Measurements from ENCODE around the gene TPST1.
"Not testable (repeated sequence)": the region's sequence is repeated elsewhere in the genome, so short reads cannot be mapped to it uniquely, and the experiment has no call there.

TPST1 gene

GRCh38 chr7:66348531-66348930 is 143.4 kb downstream of the TPST1 start:
- no peak for DNase-seq

DNA sequence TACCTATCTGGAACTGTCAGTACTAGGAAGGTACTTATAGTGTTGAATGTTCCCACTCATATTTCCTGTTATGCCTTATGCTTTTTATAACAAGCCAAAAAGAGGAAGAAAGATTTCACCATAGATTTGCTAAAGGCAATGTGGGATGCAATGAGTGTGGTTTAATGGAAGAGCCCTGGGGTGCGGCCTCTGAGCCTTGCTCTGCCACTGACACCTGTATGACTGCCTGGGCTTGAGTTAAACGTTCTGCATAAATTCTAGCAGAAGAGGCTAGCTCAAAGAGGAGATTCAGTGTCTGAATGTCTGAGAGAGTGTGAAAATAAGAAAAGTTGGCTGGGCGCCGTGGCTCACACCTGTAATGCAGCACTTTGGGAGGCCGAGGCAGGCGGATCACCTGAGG is 143.8 kb downstream of the TPST1 start:
- no peak for DNase-seq

GRCh38 chr7:66352071-66352470 is 146.9 kb downstream of the TPST1 start:
- no peak for DNase-seq

DNA sequence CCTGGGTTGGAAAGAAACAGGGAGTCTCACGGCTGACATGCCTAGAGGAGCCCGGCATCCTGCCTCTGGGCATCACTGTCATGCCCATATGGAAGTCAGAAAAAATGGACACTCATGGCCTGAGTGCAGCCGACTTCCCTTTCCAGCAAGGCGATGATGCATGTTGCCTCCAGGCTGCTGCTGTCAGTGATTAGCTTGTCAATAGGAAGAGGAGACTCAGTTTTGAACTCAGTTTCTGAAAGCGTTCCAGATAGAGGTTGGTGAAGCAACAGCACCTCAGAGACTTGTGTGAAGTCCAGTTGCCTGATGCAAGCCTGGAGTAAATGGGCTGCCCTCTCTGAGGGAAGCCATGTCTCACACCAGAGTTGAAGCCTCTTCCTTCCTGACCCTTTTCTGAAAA is 148.4 kb downstream of the TPST1 start:
- DNase-seq, result no peak

GRCh38 chr7:66355756-66356155 is 150.6 kb downstream of the TPST1 start:
- no peak for DNase-seq

GRCh38 chr7:66356277-66356721 is 151.2 kb downstream of the TPST1 start:
- DNase-seq, result no peak

DNA sequence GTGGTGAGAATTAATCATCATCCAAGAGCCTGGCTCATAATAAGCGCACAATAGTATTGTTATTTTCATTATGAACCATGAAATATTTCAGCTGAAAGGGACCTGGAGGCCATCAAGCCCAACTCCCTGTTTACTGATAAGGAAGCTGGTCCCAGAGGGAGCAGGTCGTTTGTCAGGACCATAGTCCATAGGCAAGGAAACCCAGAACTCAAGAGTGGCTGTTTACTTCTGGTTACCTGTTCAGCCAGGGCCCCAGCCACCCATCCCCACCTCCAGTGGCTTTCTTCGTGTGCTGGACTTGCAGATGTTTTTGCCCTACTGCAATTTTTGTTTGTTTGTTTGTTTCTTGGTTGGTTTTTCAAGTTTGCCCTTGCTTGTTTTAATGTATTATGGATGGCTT is 152.0 kb downstream of the TPST1 start:
- no peak for DNase-seq

DNA sequence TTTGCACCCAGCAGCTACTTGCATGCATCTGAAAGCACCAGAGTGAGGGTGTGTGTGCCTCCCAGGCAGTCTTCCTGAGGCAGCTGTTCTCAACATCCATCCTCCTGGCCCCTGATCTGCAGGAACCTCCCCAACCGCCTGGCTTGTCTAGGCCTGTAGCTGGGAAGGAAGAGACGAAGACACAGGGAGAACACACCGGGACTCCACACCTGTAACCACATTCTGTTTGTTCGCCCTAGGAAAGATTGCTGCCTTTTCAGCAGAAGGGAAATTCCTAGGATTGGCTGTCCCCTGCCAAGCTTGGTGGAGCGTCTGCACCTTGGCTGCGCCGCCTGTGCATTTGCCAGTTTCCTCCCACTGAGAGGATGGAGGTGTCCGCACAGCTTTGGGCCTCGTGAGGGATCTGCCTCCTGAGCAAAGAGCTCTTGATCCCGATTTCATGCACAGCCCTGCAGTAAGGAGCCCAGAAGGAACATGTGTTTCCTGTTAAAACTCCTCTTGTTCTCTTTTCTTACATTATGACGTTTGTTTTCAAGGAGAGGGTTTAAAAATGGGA is 154.6 kb downstream of the TPST1 start:
- no peak for DNase-seq

DNA sequence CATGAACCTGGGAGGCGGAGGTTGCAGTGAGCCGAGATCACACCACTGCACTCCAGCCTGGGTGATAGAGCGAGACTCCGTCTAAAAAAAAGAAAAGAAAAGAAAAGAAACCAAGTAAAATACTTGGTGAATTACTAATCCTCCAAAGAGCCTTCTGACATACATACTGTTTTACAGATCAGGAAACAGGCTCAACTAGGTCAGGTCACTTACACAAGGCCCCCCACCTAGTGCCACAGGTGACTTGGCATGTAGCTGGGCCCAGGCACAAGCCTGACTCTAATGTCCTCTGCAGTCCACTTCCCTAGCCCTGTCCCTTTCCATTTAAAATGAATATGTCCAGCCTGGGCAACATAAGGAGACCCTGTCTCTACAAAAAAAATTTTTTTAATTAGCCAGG is 157.0 kb downstream of the TPST1 start:
- no peak for DNase-seq

DNA sequence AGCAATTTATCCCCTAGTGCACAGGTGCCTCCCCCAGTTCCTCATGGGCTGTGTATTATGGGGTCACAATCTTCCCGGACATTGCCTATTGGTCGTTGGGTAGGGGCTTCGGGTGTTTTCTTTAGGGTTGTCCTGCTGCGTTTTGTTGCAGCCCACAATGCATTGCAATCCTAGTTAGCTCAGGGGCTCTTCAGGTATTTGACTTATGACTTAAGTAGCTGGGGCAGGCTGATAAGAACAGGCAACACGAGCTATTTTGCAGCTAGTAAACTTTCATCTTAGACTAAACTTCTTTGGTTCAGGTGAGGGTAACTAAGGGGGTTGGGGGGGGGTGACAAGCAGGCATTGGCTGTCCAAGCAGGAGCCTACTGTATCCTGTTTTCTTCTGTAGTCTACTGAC is 158.5 kb downstream of the TPST1 start:
- DNase-seq, result no peak

DNA sequence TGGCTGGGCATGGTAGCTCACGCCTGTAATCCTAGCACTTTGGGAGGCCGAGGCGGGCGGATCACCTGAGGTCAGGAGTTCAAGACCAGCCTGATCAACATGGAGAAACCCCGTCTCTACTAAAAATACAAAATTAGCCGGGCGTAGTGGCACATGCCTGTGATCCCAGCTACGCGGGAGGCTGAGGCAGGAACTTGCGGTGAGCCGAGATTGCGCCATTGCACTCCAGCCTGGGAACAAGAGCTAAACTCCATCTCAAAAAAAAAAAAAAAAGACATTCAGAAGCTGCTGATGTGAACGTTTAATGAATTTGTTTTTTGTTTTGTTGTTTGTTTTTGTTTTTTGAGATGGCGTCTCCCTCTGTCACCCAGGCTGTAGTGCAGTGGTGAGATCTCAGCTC is 159.9 kb downstream of the TPST1 start:
- DNase-seq, result not testable (repeated sequence)

- DNase-seq, result no peak
These were observed 166.1 kb downstream of the TPST1 start for GRCh38 chr7:66371096-66371824.

DNA sequence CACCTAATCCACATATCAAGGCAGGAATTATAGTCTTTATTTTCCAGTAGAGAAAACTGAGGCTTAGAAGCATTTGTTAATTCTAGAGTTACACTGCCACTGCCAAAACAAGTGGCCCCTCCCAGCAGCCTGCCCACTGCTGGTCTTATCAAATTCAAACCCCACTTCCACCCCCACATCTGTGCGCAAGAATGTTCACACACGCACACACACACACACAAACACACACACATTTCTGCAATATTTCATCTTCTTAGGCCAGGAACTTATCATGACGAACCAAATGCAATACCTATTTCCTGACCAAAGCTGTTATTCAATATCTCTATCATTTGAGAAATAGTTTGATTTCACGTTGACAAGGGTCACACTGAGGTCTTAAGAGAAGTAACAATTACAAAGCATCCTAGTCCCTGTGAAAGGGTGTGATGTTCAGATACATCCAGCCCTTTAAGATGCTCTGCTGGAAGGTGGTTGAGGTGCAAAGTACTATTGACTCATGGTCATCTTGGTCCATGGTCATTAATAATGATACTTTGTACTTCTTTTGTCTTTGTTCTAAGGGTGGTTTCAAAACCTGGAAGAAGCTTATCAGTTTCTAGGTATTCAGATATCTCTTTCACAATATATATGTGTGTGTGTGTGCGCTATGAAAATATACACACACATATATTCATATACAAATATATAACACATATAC is 169.2 kb downstream of the TPST1 start:
- DNase-seq, result not testable (repeated sequence)

- no peak for DNase-seq
These were observed 171.3 kb downstream of the TPST1 start for GRCh38 chr7:66376264-66376945.

DNA sequence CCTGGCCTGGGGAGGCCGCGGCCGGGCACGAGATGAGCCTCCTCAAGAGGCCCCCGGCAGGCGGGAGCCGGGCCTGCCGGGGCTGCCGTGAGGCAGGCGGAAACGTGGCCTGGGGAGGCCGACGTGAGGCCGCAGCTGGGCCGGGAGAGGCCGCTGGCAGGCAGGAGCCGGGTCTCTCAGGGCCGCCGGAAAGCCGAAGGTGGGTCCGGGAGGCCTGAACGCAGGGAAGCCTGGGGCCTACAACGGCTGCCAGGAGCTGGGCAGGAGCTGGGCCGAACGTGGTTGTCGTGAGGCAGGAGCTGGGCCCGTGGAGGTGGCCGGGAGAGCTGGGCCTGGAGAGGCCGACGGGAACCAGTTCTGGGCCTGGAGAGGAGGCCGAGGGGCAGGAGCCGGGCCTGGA is 171.9 kb downstream of the TPST1 start:
- no peak for DNase-seq

DNA sequence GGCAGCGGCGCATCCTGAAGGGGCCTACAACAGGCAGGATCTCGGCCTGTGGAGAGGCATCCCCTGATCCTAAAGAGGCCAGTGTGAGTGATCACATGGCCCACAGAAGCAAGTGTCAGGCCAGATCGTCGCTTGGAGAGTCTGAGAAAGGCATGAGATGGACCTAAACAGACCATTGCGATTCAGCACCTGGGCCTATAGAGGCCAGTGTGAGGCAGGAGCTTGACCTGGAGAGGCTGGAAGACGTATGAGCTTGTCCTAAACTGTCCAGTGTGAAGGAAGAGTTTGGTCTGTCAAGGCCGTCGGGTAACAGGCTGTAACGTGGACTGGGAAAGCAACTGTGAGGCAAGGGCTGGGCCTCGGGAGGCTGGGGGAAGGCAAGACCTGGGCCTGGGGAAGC is 172.6 kb downstream of the TPST1 start:
- no peak for DNase-seq

DNA sequence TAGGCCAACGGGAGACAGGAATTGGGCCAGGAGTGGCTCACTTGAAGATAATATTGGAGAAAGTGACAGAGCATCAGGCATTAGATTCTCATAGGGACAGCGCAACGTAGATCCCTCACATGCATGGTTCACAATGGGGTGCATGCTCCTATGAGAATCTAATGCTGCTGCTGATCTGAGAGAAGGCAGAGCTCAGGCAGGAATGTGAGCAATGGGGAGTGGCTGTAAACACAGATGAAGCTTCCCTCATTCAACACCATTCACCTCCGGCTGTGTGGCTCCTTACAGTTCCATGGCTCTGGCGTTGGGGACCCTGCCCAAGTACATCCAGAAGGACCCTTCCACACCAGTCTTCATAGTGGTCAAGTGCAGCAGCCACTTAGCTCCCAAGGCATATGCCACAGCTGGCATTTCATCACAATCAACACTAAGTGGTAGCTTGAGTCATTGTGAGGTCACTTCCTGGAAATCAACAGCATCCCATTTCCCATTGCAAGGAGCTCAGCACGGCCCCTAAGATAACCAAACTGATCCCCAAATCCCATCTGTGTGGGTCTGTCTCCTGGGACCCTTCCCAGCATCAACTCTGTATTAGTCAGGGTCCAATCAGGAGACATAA is 174.5 kb downstream of the TPST1 start:
- no peak for DNase-seq

DNA sequence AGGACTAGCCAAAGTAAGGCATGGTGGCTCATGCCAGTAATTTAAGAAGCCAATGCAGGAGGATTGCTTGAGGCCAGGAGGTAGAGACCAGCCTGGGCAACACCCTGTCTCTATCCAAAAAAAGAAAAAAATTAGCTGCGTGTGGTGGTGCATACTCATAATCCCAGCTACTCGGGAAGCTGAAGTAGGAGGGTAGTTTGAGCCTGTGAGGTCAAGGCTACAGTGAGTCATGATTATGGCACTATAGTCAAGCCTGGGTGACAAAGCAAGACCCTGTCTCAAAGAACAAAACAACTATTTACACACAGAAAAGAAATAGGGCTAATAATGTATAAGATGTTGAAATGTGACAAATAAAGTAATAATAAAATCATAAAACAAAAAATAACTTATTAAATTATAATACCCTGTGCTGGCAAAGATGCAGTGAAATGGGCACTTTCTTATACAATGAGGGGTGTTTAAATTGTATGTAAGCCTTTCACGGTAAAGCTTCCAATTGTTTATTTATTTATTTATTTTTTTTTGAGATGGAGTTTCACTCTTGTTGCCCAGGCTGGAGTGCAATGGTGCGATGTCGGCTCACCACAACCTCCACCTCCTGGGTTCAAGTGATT is 175.2 kb downstream of the TPST1 start:
- no peak for DNase-seq

GRCh38 chr7:66382182-66382923 is 177.2 kb downstream of the TPST1 start:
- DNase-seq, result not testable (repeated sequence)

GRCh38 chr7:66385191-66385905 is 180.2 kb downstream of the TPST1 start:
- DNase-seq, result not testable (repeated sequence)

DNA sequence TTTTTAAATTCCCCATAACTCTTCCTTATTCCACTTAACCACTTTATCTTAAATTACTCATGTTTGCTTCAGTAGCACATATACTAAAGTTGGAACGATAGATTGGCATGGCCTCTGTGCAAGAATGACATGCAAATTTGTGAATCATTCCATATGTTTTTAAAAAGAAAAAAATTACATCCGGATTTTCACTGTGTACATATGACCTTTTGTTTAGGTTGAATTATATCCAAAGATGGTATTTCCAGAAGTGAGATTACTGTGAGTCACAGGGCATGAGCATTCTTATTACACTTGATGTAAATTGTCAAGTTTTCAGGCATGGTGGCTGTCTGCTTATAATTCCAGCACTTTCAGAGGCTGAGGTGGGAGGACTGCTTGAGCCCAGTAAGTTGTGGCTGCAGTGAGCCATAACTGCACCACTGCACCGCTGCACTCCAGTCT is 190.0 kb downstream of the TPST1 start:
- DNase-seq, result not testable (repeated sequence)

Data from CD4-positive, alpha-beta T cell treated with Interleukin-17A for 1 hour (primary cell).